ENCODE results near the gene MIEF1.

Gene MIEF1

DNA sequence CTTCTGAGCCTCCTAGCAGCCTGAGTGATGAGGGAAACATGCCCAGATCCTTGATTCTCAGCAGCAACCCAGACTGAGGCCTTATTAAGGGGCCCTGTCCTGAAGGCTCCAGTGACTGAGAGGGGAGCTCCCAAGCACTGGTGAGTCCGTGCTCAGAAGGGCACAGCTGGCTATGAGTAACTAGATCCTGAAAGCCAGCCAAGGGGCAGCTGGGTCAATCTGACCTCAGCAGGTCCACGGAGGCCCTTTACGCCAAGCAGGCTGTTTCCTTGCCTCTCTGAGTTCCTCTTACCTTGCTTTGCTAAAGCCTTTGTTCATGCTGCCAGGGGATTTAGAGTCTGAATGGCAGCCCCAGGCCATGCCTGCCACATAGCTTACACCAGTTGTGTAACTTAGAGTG, 19.3 kb upstream of the MIEF1 start:
- ATAC-seq, result no peak
- TF ChIP-seq, protein P1, sequence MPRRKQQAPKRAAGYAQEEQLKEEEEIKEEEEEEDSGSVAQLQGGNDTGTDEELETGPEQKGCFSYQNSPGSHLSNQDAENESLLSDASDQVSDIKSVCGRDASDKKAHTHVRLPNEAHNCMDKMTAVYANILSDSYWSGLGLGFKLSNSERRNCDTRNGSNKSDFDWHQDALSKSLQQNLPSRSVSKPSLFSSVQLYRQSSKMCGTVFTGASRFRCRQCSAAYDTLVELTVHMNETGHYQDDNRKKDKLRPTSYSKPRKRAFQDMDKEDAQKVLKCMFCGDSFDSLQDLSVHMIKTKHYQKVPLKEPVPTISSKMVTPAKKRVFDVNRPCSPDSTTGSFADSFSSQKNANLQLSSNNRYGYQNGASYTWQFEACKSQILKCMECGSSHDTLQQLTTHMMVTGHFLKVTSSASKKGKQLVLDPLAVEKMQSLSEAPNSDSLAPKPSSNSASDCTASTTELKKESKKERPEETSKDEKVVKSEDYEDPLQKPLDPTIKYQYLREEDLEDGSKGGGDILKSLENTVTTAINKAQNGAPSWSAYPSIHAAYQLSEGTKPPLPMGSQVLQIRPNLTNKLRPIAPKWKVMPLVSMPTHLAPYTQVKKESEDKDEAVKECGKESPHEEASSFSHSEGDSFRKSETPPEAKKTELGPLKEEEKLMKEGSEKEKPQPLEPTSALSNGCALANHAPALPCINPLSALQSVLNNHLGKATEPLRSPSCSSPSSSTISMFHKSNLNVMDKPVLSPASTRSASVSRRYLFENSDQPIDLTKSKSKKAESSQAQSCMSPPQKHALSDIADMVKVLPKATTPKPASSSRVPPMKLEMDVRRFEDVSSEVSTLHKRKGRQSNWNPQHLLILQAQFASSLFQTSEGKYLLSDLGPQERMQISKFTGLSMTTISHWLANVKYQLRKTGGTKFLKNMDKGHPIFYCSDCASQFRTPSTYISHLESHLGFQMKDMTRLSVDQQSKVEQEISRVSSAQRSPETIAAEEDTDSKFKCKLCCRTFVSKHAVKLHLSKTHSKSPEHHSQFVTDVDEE (CRISPR knock-in tag; IDR thresholded peaks at IDR 0.05), result no peak
- TF ChIP-seq POU6F1 (CRISPR knock-in tag; IDR thresholded peaks at IDR 0.05; ENCODE audit: borderline replicate concordance, low read depth), result no peak
- TF ChIP-seq, protein P2, sequence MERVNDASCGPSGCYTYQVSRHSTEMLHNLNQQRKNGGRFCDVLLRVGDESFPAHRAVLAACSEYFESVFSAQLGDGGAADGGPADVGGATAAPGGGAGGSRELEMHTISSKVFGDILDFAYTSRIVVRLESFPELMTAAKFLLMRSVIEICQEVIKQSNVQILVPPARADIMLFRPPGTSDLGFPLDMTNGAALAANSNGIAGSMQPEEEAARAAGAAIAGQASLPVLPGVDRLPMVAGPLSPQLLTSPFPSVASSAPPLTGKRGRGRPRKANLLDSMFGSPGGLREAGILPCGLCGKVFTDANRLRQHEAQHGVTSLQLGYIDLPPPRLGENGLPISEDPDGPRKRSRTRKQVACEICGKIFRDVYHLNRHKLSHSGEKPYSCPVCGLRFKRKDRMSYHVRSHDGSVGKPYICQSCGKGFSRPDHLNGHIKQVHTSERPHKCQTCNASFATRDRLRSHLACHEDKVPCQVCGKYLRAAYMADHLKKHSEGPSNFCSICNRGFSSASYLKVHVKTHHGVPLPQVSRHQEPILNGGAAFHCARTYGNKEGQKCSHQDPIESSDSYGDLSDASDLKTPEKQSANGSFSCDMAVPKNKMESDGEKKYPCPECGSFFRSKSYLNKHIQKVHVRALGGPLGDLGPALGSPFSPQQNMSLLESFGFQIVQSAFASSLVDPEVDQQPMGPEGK (CRISPR knock-in tag; IDR thresholded peaks at IDR 0.05; ENCODE audit: borderline replicate concordance), result no peak
- no peak for TF ChIP-seq GLIS3 (CRISPR knock-in tag; IDR thresholded peaks at IDR 0.05)
- no peak for TF ChIP-seq ZFP30 (CRISPR knock-in tag; IDR thresholded peaks at IDR 0.05)

GRCh38 chr22:39486951-39487825, 14.9 kb upstream of the MIEF1 start:
- TF ChIP-seq ZNF565 (CRISPR knock-in tag; conservative IDR thresholded peaks at IDR 0.05; ENCODE audit: low read depth) (no peak), OSR1 (CRISPR knock-in tag; IDR thresholded peaks at IDR 0.05) (no peak), ZNF8 (CRISPR knock-in tag; IDR thresholded peaks at IDR 0.05) (no peak)

DNA sequence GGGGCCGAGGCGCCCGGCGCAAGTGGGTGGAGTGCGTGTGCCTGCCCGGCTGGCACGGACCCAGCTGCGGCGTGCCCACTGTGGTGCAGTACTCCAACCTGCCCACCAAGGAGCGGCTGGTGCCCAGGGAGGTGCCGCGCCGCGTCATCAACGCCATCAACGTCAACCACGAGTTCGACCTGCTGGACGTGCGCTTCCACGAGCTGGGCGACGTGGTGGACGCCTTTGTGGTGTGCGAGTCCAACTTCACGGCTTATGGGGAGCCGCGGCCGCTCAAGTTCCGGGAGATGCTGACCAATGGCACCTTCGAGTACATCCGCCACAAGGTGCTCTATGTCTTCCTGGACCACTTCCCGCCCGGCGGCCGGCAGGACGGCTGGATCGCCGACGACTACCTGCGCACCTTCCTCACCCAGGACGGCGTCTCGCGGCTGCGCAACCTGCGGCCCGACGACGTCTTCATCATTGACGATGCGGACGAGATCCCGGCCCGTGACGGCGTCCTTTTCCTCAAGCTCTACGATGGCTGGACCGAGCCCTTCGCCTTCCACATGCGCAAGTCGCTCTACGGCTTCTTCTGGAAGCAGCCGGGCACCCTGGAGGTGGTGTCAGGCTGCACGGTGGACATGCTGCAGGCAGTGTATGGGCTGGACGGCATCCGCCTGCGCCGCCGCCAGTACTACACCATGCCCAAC, 14.1 kb upstream of the MIEF1 start:
- TF ChIP-seq, protein P3, sequence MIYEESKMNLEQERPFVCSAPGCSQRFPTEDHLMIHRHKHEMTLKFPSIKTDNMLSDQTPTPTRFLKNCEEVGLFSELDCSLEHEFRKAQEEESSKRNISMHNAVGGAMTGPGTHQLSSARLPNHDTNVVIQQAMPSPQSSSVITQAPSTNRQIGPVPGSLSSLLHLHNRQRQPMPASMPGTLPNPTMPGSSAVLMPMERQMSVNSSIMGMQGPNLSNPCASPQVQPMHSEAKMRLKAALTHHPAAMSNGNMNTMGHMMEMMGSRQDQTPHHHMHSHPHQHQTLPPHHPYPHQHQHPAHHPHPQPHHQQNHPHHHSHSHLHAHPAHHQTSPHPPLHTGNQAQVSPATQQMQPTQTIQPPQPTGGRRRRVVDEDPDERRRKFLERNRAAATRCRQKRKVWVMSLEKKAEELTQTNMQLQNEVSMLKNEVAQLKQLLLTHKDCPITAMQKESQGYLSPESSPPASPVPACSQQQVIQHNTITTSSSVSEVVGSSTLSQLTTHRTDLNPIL (CRISPR knock-in tag; IDR thresholded peaks at IDR 0.05; ENCODE audit: low read depth), result no peak
- TF ChIP-seq OSR1 (CRISPR knock-in tag; IDR thresholded peaks at IDR 0.05) (no peak), ZNF8 (CRISPR knock-in tag; IDR thresholded peaks at IDR 0.05) (no peak), ISL1 (CRISPR knock-in tag; IDR thresholded peaks at IDR 0.05) (no peak), ZNF565 (CRISPR knock-in tag; conservative IDR thresholded peaks at IDR 0.05; ENCODE audit: low read depth) (no peak)
- ATAC-seq, result no peak

More at GRCh38 chr22:39486951-39487825, 14.9 kb upstream of the MIEF1 start:
- no peak for ATAC-seq

DNA sequence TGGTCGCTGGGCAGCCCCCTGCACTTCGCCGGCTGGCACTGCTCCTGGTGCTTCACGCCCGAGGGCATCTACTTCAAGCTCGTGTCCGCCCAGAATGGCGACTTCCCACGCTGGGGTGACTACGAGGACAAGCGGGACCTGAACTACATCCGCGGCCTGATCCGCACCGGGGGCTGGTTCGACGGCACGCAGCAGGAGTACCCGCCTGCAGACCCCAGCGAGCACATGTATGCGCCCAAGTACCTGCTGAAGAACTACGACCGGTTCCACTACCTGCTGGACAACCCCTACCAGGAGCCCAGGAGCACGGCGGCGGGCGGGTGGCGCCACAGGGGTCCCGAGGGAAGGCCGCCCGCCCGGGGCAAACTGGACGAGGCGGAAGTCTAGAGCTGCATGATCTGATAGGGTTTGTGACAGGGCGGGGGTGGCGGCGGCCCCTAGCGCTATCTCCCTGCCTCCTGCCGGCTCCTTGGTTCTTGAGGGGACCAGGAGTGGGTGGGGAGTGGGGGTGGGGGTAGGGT, 13.5 kb upstream of the MIEF1 start:
- ATAC-seq, result no peak
- TF ChIP-seq OSR1 (CRISPR knock-in tag; IDR thresholded peaks at IDR 0.05) (no peak), GLIS3 (CRISPR knock-in tag; IDR thresholded peaks at IDR 0.05) (no peak), BACH2 (CRISPR knock-in tag; IDR thresholded peaks at IDR 0.05; ENCODE audit: borderline replicate concordance) (no peak), ESRRG (CRISPR knock-in tag; IDR thresholded peaks at IDR 0.05) (no peak), ZNF8 (CRISPR knock-in tag; IDR thresholded peaks at IDR 0.05) (no peak), TOX (CRISPR knock-in tag; IDR thresholded peaks at IDR 0.05; ENCODE audit: borderline replicate concordance) (no peak), TCF4 (CRISPR knock-in tag; IDR thresholded peaks at IDR 0.05; ENCODE audit: borderline replicate concordance) (no peak), ZC3H10 (CRISPR knock-in tag; IDR thresholded peaks at IDR 0.05) (no peak), ZNF565 (CRISPR knock-in tag; conservative IDR thresholded peaks at IDR 0.05; ENCODE audit: low read depth) (no peak), RARB (CRISPR knock-in tag; IDR thresholded peaks at IDR 0.05) (no peak), SNAI2 (CRISPR knock-in tag; IDR thresholded peaks at IDR 0.05) (no peak), ARNTL (CRISPR knock-in tag; IDR thresholded peaks at IDR 0.05; ENCODE audit: borderline replicate concordance, low read depth) (no peak), CSDC2 (CRISPR knock-in tag; IDR thresholded peaks at IDR 0.05) (no peak), ZFP3 (CRISPR knock-in tag; IDR thresholded peaks at IDR 0.05) (no peak), PPARA (CRISPR knock-in tag; IDR thresholded peaks at IDR 0.05; ENCODE audit: borderline replicate concordance) (no peak)
- TF ChIP-seq, protein P4, sequence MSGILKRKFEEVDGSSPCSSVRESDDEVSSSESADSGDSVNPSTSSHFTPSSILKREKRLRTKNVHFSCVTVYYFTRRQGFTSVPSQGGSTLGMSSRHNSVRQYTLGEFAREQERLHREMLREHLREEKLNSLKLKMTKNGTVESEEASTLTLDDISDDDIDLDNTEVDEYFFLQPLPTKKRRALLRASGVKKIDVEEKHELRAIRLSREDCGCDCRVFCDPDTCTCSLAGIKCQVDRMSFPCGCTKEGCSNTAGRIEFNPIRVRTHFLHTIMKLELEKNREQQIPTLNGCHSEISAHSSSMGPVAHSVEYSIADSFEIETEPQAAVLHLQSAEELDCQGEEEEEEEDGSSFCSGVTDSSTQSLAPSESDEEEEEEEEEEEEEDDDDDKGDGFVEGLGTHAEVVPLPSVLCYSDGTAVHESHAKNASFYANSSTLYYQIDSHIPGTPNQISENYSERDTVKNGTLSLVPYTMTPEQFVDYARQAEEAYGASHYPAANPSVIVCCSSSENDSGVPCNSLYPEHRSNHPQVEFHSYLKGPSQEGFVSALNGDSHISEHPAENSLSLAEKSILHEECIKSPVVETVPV (CRISPR knock-in tag; IDR thresholded peaks at IDR 0.05), result no peak
- TF ChIP-seq, protein P1 (CRISPR knock-in tag; IDR thresholded peaks at IDR 0.05), result no peak

Data from SK-N-SH treated with all-trans-retinoic acid at 6 μM for 48 hours (cell line).